ENCODE measurements around the gene UVRAG.

GRCh38 chr11:75852406-75853017, 37.5 kb downstream of the UVRAG start:
- no peak for TF ChIP-seq EZH2 (IDR thresholded peaks at IDR 0.05; ENCODE audit: borderline replicate concordance, low read length)
- no peak for TF ChIP-seq CTCF (IDR thresholded peaks at IDR 0.05; ENCODE audit: low read length)

All from OCI-LY1 (cell line).